Stimulated activated CD4-positive, alpha-beta T cell treated with anti-CD3 and anti-CD28 coated beads, Interleukin-2, amount 100 ng/mL, for 4 hours (primary cell): ENCODE data around the gene DDX60.
"Not testable (repeated sequence)": the region's sequence is repeated elsewhere in the genome, so short reads cannot be mapped to it uniquely, and the experiment has no call there.

Experiments
- DNase-seq: peaks from one replicate; pipeline ENCODE4 v3.0.0-alpha.2; 2020; ENCODE audit warnings: low read depth

Gene DDX60, protein sequence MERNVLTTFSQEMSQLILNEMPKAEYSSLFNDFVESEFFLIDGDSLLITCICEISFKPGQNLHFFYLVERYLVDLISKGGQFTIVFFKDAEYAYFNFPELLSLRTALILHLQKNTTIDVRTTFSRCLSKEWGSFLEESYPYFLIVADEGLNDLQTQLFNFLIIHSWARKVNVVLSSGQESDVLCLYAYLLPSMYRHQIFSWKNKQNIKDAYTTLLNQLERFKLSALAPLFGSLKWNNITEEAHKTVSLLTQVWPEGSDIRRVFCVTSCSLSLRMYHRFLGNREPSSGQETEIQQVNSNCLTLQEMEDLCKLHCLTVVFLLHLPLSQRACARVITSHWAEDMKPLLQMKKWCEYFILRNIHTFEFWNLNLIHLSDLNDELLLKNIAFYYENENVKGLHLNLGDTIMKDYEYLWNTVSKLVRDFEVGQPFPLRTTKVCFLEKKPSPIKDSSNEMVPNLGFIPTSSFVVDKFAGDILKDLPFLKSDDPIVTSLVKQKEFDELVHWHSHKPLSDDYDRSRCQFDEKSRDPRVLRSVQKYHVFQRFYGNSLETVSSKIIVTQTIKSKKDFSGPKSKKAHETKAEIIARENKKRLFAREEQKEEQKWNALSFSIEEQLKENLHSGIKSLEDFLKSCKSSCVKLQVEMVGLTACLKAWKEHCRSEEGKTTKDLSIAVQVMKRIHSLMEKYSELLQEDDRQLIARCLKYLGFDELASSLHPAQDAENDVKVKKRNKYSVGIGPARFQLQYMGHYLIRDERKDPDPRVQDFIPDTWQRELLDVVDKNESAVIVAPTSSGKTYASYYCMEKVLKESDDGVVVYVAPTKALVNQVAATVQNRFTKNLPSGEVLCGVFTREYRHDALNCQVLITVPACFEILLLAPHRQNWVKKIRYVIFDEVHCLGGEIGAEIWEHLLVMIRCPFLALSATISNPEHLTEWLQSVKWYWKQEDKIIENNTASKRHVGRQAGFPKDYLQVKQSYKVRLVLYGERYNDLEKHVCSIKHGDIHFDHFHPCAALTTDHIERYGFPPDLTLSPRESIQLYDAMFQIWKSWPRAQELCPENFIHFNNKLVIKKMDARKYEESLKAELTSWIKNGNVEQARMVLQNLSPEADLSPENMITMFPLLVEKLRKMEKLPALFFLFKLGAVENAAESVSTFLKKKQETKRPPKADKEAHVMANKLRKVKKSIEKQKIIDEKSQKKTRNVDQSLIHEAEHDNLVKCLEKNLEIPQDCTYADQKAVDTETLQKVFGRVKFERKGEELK (N-terminal part only)

GRCh38 chr4:168318266-168318895 lies at the start of gene DDX60:
DDX60 (minus strand) TSS chr4:168318752; CDS start chr4:168311259, 7,493 bp downstream.
- DNase-seq: peak; percentile 86

DNA sequence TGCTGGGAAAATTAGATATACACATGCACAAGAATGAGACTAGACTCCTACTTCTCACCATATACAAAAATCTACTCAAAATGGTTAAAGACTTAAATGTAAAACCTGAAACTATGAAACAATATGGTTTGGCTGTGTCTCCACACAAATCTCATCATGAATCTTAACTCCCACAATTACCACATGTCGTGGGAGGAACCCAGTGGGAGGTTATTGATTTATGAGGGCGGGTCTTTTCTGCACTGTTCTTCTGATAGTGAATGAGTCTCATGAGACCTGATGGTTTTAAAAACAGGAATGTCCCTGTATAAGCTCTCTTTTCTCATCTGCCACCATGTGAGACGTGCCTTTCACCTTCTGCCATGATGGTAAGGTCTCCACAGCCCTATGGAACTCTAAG lies 48.5 kb upstream of the DDX60 start:
- DNase-seq: no peak

GRCh38 chr4:168362025-168362401 lies 43.5 kb upstream of the DDX60 start:
- no peak for DNase-seq

- no peak for DNase-seq
Observed at GRCh38 chr4:168361365-168362024, 42.9 kb upstream of the DDX60 start.

DNA sequence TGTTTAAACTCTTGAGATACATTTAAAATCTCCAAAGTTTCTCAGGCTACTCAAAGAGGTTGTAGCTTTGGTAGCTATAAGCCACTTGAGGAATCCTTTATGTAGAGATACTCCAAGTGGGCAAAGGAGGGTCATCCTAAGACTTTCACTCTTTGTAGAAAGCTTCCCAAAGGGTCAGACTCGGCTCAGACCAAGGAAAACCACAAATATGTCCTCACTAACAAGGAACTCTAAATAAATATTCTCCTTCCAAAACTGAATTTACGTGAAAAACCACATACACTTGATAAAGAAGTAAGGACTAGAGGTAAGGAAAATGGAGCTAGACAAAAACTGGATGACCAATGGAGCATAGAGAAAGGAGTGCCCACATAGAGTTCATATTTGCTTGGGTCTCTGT lies 41.7 kb upstream of the DDX60 start:
- no peak for DNase-seq

DNA sequence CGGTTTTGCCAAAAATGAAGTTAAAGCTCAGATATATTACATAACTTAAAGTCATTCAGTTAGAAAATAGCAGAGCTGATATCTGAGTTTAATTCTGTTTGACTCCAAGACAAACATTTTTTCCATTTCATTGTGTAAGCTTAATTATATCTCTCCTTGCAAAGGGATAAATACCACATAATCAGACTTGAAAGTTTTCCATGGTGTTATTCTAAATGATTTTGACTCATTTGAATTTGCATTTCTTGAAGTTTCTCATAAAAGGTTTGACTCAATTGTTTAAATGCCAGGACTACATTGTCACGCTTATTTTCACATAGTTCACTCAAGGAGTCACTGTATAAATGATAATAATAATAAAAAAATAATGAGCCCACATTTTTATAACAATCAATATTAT lies 39.4 kb upstream of the DDX60 start:
- DNase-seq: no peak

- DNase-seq: no peak
Observed at GRCh38 chr4:168353746-168354145, 35.2 kb upstream of the DDX60 start.

DNA sequence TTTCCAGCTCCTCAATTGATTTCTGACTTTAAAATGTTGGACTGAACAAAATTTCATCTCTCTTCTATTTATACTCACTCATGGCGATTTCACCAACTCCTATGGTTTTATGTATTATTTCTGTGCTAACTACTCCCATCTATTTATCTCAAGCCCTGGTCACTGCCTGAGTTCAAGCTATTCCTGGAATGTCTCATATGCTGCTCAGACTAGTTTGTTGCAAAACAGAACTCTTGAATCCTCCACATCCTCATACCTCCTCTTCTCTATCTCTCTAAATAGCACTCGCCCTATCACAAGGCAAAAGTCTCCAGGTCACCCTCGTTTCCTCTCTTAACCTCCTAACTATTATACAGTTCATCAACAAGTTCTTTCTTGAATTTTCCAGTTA lies 19.0 kb upstream of the DDX60 start:
- no peak for DNase-seq

DNA sequence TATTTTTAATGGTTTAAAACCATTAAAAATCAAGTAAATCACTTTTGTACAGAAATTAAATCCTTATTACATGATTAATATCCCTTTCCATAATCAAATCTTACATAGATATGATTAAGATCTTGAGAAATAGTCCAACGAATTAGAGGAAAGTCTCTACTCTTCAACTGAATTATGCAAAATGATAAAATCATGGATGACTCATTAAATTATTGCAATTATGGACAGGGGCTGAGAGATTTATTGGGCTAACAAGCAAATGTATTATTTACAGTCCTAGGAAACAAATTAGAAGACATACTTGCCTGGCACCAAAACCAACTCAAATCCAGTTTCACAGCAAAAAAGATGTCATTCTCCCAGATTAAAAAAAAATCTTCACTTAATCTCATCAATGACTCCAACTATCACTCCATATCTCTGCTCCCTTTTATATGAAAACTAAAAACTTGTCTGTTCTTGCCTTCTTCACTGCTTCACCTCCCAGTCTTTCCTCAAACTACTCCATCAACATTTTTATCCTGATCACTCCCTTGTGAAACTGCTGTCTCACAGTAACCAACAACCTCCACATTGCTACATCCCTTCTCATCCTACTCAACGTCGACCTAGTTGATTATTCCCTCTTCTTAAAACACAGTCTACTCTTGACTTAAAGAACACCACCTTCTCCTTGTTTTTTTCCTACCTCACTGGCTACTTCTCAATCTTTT lies 18.4 kb upstream of the DDX60 start:
- no peak for DNase-seq

DNA sequence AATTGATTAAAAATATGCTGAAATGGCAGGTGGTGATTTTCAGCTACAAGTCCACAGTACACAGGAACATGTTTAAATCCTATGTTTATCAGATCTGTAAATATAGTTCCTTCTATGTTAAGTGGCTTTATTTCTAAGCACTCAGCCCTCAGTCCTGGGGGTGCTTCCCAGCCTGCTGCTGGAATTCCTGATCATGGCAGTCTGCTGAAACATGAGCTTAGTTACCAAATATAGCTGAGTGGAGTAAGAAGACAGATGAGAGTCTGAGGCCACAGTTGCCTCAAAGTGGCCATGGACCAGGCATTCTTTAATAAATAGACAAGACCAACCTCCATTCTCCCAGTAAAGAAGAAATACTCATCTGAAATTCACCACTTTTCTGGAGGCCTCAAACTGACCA lies 17.1 kb upstream of the DDX60 start:
- no peak for DNase-seq

DNA sequence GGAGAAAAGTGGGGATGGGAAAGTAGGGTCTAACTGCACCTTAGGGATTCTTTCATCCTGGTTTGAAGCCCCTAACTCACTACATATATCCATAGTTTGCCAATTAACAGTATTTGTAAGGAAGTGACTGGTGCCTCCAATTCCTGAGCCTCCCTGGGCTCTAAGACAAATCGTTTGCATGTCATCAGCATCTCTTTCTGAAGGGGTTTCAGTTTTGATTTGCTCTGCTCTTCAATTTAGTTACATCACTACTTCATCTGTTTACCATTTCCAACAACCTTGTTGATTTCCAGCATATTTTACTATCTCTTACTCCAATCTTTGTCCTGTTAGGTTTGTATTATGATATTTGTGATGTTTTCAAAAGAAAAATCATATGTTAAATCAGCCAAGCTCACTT lies 15.5 kb upstream of the DDX60 start:
- DNase-seq: no peak

DNA sequence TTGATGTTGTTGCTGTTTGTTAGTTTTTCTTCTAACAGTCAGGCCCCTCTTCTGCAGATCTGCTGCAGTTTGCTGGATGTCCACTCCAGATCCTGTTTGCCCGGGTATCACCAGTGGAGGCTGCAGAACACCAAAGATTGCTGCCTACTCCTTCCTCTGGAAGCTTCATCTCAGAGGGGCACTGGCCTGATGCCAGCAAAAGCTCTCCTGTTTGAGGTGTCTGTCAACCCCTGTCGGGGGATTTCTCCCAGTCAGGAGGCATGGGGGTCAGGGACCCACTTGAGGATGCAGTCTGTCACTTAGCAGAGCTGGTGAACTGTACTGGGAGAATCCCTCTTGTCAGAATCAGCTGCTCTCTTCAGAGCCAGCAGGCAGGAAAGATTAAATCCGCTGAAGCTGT lies 12.0 kb upstream of the DDX60 start:
- DNase-seq: not testable (repeated sequence)

DNA sequence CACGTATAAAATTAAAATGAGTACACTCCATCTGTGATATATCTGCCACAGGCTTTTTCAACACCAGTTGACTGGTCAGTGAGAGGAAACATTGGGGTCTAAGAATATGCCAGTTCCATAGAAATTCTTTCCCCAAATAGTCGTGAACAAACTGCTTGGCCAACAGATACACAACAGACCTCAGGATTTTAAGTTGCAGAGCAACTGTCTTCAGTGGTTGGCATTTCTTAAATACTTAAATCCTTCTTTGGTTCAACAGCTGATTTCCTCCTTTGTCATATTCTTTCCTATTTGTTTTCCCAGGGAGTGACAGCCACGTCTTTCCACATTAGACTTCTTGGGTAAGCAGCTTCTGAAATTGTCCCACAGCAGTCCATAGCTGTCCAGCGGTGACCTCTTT lies 7.0 kb upstream of the DDX60 start:
- DNase-seq: no peak

GRCh38 chr4:168321006-168321405 lies 2.5 kb upstream of the DDX60 start:
- DNase-seq: no peak

- DNase-seq: no peak
Observed at GRCh38 chr4:168319486-168320019, 1.0 kb upstream of the DDX60 start.

DNA sequence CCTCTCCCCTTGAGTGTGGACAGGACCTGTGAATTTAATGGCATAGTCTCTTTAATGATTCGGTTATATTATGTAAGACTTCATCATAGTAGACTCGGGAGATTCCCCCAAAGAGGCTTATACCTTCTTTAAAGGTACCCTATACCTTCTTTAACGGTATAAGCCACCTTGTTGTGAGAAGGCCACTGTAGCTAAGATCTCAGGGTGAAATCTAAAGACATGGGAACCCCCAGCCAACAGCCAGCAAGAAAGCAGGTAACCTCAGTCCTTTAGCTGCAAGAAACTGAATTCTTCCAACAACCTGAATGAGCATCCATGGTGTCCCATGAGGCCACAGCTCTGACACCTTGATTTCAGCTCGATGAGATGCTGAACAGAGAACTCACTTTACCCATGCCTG lies 931 bp downstream of the DDX60 start:
- DNase-seq: no peak

DNA sequence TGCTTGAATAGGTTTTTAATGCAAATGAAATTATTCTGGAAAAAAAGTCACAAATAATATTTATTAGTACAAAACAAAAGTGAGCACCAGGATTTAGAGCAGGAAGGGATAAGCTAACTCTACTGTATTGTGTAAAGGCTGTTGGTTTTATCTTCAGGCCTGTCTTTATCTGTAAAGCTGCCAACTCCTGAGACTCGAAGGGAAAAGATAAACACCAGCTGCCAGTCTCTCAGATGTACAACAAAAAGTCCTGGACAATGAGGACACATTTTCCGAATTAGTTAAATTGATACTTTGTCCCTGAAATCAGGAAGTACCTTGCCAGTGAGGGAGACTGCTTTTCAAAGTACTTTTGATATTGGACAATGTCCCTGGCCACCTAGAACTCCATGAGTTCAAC lies 8.8 kb downstream of the DDX60 start:
- DNase-seq: no peak

DNA sequence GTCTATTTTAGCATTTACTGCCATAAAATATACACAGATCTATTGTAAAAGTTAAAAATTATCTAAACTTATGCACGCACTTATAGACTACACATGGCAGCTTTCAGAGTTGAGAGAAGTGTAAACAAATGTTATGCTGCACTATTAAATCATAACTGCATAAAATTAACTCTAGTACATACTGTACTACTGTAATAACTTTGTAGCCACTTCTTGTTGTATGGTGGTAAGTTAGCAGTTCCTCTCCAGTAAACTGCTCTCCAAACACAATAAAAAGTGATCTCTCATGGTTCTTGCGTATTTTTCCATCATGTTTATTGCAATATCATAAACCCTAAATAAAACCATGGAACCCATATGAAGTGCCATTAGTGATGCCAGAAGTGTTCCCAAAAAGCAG lies 9.6 kb downstream of the DDX60 start:
- DNase-seq: no peak

GRCh38 chr4:168306476-168306875 lies 12.1 kb downstream of the DDX60 start:
- DNase-seq: no peak

DNA sequence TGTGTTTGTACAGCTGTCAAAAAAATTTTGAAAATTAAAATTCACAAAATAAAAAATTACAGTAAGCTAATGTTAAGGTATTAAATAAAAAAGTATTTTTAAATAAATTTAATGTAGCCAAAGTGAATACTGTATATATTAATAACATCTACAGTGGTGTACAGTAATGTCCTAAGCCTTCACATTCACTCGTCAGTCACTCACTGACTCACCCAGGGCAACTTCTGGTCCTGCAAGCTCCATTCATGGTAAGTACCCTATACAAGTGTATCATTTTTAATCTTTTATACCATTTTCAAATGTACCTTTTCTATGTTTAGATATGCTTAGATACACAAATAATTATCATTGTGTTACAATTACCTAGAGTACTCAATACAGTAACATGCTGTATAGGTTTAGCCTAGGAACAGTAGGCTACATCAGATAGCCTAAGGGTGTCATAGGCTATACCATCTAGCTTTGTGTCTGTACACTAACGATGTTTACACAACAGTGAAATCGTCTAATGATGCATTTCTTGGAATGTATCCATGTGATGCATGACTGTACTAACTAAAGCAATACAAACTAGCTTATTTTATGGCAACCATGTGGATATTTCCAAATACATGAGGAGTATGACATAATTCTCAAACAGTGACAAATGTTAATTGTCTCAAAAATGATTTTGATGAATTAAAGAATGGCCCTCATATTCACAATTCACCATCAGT lies 13.7 kb downstream of the DDX60 start:
- DNase-seq: no peak
